Suprapubic skin (tissue), 4 donors: Measurements from ENCODE around the gene THSD7B.

Source experiments
- EP300 ChIP-seq: sonication (generic); formaldehyde crosslinking; IDR thresholded peaks from one replicate; pipeline ENCODE4 v1.6.1; 2017; ENCODE audit warnings: antibody characterized with exemption
- POLR2AphosphoS5 ChIP-seq, 3 donors: sonication (generic); formaldehyde crosslinking; IDR thresholded peaks; one replicate each; pipeline ENCODE4 v1.6.1; 2017; ENCODE audit warnings: antibody characterized with exemption in 3 of 3
- TF ChIP-seq, protein P1 (sequence below), 2 donors: fragments of 200-600 bp in 1 of 2; fragments of 450-650 bp in 1 of 2; sonication (generic) in 1 of 2; IDR thresholded peaks; one replicate each; pipeline ENCODE4 v1.5.1; 2016 to 2019; ENCODE audit warnings: antibody characterized with exemption in 2 of 2, mild to moderate bottlenecking in 1 of 2, moderate library complexity in 1 of 2

DNA sequence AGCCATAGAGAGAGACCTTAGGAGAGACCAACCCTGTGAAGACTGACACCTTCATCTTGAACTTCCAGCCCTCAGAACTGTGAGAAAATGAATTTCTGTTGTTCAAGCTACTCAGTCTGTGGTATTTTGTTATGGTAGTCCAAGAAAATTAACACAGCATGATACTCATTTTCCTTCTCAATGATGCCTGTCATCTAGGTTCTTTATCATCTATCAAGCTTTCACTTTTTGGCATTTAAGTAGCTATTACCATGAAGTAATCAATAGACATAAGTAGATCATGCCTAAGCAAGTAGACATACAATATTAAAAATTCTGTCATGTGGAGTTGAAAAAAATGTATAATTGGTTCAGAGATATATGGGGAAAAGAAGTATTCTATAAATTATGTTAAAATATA lies 444.7 kb downstream of the THSD7B start:
- TF ChIP-seq, protein P1, sequence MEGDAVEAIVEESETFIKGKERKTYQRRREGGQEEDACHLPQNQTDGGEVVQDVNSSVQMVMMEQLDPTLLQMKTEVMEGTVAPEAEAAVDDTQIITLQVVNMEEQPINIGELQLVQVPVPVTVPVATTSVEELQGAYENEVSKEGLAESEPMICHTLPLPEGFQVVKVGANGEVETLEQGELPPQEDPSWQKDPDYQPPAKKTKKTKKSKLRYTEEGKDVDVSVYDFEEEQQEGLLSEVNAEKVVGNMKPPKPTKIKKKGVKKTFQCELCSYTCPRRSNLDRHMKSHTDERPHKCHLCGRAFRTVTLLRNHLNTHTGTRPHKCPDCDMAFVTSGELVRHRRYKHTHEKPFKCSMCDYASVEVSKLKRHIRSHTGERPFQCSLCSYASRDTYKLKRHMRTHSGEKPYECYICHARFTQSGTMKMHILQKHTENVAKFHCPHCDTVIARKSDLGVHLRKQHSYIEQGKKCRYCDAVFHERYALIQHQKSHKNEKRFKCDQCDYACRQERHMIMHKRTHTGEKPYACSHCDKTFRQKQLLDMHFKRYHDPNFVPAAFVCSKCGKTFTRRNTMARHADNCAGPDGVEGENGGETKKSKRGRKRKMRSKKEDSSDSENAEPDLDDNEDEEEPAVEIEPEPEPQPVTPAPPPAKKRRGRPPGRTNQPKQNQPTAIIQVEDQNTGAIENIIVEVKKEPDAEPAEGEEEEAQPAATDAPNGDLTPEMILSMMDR (IDR thresholded peaks at IDR 0.05) = no peak
- TF ChIP-seq EP300 (no peak), POLR2AphosphoS5 (IDR thresholded peaks at IDR 0.05) (no peak)
